NCI-H2227 (cell line): ENCODE data around the gene MFN2.
"Not testable (repeated sequence)": the region's sequence is repeated elsewhere in the genome, so short reads cannot be mapped to it uniquely, and the experiment has no call there.

Experiments
- DNase-seq: peaks from one replicate; lab custom pipeline; 2025; ENCODE audit not compliant: unreplicated experiment; lab: John Stamatoyannopoulos, UW

Gene MFN2

GRCh38 chr1:12019858-12020509 is 39.7 kb downstream of the MFN2 start:
- no peak for DNase-seq

- DNase-seq: no peak
Measured at GRCh38 chr1:12021616-12022015, 41.4 kb downstream of the MFN2 start.

GRCh38 chr1:12022036-12022435 is 41.8 kb downstream of the MFN2 start:
- no peak for DNase-seq

- DNase-seq: no peak
Measured at GRCh38 chr1:12026586-12026985, 46.3 kb downstream of the MFN2 start.

DNA sequence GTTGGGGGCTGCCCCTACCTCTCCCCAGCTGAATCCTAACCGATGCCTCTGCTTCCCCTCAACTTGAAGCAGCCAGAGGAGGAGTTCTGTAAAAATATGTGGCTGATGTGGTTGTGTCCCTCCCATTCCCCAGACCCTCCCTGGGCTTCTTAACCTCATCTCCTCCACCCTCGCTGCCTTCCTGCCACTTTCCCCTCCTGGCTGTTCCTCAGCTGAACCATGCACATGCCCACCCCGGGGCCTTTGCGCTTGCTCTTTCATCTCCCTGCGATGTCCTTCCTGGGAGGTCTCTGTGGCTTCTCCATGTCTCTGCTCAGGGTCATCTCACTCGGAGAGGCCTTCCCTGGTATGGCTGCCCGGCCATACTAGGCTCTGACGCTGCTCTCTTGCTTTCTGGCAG is 48.0 kb downstream of the MFN2 start:
- no peak for DNase-seq

- DNase-seq: no peak
Measured at GRCh38 chr1:12028957-12029511, 48.8 kb downstream of the MFN2 start.

GRCh38 chr1:12029720-12030339 is 49.6 kb downstream of the MFN2 start:
- no peak for DNase-seq

DNA sequence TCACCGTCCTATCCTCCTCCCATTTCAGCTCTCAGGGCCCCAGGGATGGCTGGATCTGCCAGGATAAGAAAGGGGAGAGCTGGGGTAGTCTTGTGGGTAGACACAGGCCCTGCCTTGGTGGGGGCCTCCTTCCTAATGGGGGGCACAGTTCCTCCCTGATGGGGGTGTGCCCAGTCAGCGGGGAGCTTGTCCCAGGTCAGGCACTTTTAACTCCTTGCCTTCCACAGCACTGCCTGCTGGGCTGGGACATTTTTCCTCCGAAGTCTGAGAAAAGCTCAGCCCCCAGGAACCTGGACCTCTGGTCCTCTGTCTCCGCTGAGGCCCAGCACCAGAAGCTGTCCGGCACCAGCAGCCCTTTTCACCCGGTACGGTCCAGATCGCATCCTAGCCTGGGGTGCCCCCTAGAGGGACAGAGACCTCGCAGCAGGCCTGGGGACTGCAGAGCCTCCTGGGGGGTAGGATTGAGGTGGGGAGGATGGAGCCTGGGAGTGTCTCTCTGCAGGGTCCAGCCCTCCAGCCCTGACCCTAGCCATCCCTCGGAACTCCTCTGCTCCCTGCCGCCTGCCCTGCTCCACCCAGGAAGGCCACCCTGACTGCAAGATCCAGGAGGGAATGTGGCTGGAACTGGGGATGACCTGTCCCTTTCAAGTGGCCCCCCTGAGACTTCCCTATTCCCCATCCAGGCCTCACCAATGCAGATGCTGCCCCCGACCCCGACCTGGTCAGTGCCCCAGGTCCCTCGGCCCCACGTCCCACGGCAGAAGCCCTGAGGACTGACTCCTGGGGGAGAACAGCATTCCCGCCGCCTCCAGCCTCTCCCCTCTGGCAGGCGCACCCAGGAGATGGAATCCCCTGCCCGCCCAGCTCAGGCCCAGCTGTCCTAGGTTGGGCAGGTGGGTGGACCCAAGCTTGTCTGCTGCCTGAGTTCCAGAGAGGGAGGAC is 51.1 kb downstream of the MFN2 start:
- DNase-seq: no peak

GRCh38 chr1:12032161-12032621 is 51.9 kb downstream of the MFN2 start:
- DNase-seq: no peak

DNA sequence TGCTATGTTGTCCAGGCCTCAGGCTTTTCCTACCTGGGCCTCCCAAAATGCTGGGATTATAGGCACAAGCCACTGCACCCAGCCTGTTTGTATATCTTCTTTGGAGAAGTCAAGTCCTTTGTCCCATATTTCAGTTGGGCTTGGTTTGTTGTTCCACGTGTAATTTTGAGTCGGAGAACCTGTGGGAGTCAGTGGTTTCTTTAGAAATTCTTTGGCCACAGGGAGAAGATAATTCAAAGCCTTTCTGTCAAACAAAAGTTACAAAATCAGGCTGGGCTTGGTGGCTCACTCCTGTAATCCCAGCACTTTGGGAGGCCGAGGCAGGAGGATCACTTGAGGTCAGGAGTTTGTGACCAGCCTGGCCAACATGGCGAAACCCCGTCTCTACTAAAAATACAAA is 53.2 kb downstream of the MFN2 start:
- not testable (repeated sequence) for DNase-seq

DNA sequence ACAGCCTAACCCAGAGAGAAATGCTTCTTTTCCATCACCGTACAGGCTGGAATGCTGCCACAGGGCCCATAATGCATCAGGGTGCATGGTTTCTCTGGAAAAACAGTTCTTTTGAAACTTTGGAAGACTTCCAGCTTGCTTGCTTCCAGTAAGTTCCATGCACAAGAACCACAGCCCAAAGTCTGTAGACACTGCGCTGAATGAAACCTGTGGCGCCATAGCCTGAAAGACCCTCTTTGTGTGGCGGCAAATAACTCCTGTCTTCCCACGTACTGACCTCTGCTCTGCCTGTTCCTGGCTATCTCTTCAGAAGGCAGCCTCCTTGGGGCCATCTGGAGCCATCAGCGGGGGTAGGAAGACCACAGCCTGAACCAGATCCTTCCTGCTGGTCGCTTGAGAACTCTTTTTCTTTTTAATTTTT is 54.1 kb downstream of the MFN2 start:
- DNase-seq: no peak

DNA sequence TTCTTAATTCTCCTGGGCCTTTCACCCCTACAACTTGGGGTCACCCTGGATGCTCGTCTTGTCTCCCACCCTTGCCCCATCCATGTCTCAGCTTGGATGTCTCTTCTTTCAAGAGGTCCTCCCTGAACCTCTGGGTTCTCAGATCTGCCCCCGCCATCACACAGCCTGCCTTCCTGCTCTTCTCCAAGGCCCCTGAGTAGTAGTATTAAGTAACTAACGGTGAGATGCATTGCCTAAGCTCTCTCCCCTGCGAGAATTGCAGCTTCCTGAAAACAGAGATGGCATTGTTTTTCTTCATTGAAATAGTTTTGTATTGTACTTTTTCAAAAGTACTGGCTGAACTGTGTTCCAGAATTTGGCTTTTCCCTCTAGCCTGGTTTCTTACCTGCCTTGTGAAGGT is 55.1 kb downstream of the MFN2 start:
- no peak for DNase-seq

- DNase-seq: no peak
Measured at GRCh38 chr1:12037486-12038355, 57.5 kb downstream of the MFN2 start.

DNA sequence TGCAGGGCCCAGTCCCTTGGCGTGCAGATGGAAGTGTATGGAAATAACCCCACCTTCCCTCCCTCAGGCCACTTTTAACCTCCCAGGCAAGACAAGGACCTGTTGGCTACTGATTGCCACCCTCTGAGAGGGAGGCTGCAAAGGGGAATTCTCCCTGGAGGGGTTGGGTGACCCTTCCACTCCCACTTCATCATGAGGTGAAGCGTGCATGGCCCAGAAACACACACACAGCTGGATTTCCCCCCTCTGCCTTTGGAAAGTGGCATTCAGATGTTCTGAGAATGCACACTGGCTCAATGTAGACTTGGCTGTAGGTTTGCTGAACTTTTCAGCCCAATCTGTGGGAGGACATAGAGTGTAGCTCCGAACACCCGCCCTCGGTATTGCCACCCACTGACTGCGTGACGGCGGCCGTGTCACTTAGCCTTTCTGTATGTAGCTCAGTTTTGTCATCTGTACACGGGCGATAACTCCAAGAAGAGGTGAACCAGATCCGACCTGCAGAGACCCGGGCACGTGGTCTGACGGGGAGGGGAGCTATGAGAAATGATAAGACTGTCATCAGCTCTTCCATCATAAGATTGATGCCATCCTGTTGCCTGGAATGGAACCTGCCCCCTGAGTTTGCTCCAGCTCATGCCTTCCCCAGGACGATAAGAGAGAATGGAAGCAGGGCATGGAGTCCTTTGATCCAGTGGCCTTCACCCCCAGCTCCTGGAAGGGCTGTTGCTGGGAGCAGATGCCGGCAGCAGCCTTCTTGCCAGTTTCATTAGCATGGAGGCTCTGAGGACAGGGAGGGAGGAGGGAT is 58.3 kb downstream of the MFN2 start:
- DNase-seq: no peak

GRCh38 chr1:12039164-12039525 is 58.9 kb downstream of the MFN2 start:
- no peak for DNase-seq

- DNase-seq: not testable (repeated sequence)
Measured at GRCh38 chr1:12039824-12040456, 59.7 kb downstream of the MFN2 start.

DNA sequence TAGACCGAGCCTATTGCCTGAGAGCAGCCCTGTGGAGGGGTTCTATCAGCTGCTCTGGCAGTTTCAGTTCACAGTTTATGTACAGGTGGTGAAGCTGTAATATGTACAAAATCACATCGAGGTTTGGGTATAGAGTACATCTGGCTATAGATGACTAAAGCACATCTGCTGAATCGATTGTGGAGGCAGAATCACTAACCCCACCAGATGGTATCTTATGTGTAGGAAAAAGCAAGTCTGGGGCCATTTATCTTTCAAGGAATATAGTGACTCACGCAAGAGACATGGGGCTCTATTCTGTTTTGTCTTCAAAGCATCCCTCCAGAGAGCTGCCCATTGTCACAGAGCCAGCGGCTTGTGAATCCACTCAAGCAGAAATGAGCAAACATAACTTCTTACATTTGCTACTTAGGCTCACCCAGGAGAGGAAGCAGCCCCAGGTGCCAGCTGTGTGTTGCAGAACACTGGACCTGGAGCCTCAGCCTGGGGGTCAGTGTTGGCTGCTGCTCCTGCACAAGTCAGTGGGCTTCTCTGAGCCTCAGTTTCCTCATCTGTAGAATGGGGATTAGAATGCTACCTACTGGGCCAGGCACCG is 60.3 kb downstream of the MFN2 start:
- DNase-seq: no peak

DNA sequence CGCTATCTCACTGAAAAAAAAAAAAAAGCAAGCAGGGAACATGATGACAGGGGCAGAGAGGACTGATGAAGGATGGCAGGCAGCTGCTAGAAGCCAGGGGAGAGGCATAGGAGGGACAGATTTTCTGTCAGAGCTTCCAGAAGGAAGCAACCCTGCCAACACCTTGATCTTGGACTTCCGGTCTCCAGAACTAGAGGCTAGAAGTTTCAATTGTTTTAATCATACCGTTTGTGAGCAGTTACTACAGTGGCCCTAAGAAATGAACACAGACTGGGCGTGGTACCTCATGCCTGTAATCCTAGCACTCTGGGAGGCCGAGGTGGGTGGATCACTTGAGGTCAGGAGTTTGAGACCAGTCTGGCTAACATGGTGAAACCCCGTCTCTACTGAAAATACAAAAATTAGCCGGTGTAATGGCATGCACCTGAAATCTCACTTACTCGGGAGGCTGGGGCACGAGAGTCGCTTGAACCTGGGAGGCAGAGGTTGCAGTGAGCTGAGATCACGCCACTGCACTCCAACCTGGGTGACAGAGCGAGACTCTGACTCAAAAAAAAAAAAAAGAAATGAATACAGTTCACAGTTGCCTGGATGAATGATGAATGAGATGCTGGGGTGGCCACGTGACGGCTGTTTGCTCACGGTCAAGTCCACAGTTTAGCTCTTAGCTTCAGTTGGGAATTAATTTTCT is 64.1 kb downstream of the MFN2 start:
- DNase-seq: not testable (repeated sequence)
